Heart left ventricle (tissue), 16 donors: ENCODE measurements around the gene MEIS2. TPM values are rescaled to one million over a fixed set of nuclear protein-coding genes. Genes with fewer than 3 reads are reported as not detected.

Experiments used
- ATAC-seq, 4 donors: fragments of 200-7000 bp; cut with Tn5 transposase; one replicate each; pipeline ENCODE4 v1.9.1; 2020 to 2022; ENCODE audit warnings: moderate library complexity in 4 of 4, mild to moderate bottlenecking in 3 of 4, moderate number of reproducible peaks in 1 of 4
- DNase-seq, 5 donors: peaks; one replicate each; pipeline ENCODE4 v3.0.0-alpha.2; 2020
- H3K27ac ChIP-seq, 12 donors: fragments of 200-600 bp; sonication (generic) in 4 of 12; one replicate each; pipeline versions ENCODE4 v1.5.0 to v1.8.0; 2016 to 2022; ENCODE audit warnings: mild to moderate bottlenecking in 2 of 12
- H3K27me3 ChIP-seq, 9 donors: fragments of 200-600 bp; sonication (generic) in 2 of 9; one replicate each; pipeline versions ENCODE4 v1.5.1 to v1.8.0; 2016 to 2022; ENCODE audit warnings: mild to moderate bottlenecking in 3 of 9
- H3K36me3 ChIP-seq, 9 donors: fragments of 200-600 bp; sonication (generic) in 2 of 9; one replicate each; pipeline versions ENCODE4 v1.5.0 to v1.8.0; 2018 to 2022; ENCODE audit warnings: mild to moderate bottlenecking in 2 of 9
- H3K4me1 ChIP-seq, 12 donors: fragments of 200-600 bp; sonication (generic) in 4 of 12; one replicate each; pipeline versions ENCODE4 v1.5.0 to v1.8.0; 2016 to 2022; ENCODE audit warnings: mild to moderate bottlenecking in 3 of 12
- H3K4me3 ChIP-seq, 12 donors: fragments of 200-600 bp; sonication (generic) in 4 of 12; one replicate each; pipeline versions ENCODE4 v1.5.0 to v1.8.0; 2017 to 2022; ENCODE audit warnings: mild to moderate bottlenecking in 9 of 12, moderate library complexity in 4 of 12
- H3K9me3 ChIP-seq, 12 donors: fragments of 200-600 bp; sonication (generic) in 4 of 12; one replicate each; pipeline versions ENCODE4 v1.5.0 to v1.8.0; 2016 to 2022; ENCODE audit warnings: mild to moderate bottlenecking in 1 of 12
- CTCF ChIP-seq, 12 donors: fragments of 200-600 bp; sonication (generic) in 4 of 12; IDR thresholded peaks; one replicate each; pipeline versions ENCODE4 v1.5.0 to v1.8.0; 2018 to 2022; ENCODE audit warnings: antibody characterized with exemption in 12 of 12, mild to moderate bottlenecking in 5 of 12
- POLR2A ChIP-seq, 2 donors: fragments of 450-650 bp; IDR thresholded peaks; one replicate each; pipeline ENCODE4 v1.6.1; 2017; ENCODE audit warnings: antibody characterized with exemption in 2 of 2, mild to moderate bottlenecking in 2 of 2, moderate library complexity in 2 of 2
- WGBS, 4 donors: extraction: QIAGEN DNeasy Blood & Tissue Kit in 2 of 4; methylation state at CpG; one replicate each; pipeline versions ENCODE4 v1.1.5 to v1.1.7; 2013 to 2018; 5-methylcytosine and 5-hydroxymethylcytosine counted together
- intact Hi-C, 10 donors: fragments of 100-400 bp; cut with DNase I; formaldehyde crosslinking; loops; one replicate each; pipeline versions ENCODE4 v1.11.1 to v1.14.2; 2022
- polyA plus RNA-seq, 2 donors: library from polyadenylated mRNA; stranded (reverse); fragments of 200-250 nt; gene quantifications; one replicate each; pipeline ENCODE4 v1.2.3, GENCODE V29; 2013
- total RNA-seq, 9 donors: library from RNA; depleted of rRNA in 2 of 9; stranded (reverse); fragments of >200 nt in 2 of 9; fragmentation: NEBNext Ultra II Directional in 3 of 9; extraction: Animal tissue kit (Norgen Biotek cat#: 25700) in 3 of 9; gene quantifications; one replicate each; pipeline versions ENCODE4 v1.1.0 to v1.2.4, GENCODE V29; 2016 to 2023
- donor health status: ischemic (EF 13 %, LVEDD 7.1; RV severe dilation, severe dysfunction).
- donor health status: healthy with polysubstance abuse.
- donor health status: DM: no; HTN: yes; CAD: no.
- donor health status: DM: no; HTN: no; CAD: no.
- donor health status: ischemic (EF 25% LVEDD 6.9; RV normal size, moderate dysfunction).
- donor health status: ischemic (EF 25% LVEDD 5.7; RV mildly dilated, moderate dysfunction).
- donor health status: healthy.
- donor health status: DM: yes; HTN: yes; CAD: no.
- donor health status: ischemic (EF 35%, LVEDD 5.7; RV mildly dilated, moderate dysfunction).
- donor health status: nonischemic (EF 11% LVEDD 7.7; RV severe dilation, severe dysfunction).
- donor health status: DM: yes; HTN: yes; CAD: no.
- donor health status: PGD.
- donor health status: ischemic (EF 29% LVEDD 5.4; RV normal size, mild dysfunction).
- donor health status: nonischemic (EF 23%, LVEDD 6.1; RV moderate dilation, normal function).

The MEIS2 gene
- total and polyA plus RNA-seq, 11 donors: 13.2 to 89.7 (median 49.7) TPM

DNA sequence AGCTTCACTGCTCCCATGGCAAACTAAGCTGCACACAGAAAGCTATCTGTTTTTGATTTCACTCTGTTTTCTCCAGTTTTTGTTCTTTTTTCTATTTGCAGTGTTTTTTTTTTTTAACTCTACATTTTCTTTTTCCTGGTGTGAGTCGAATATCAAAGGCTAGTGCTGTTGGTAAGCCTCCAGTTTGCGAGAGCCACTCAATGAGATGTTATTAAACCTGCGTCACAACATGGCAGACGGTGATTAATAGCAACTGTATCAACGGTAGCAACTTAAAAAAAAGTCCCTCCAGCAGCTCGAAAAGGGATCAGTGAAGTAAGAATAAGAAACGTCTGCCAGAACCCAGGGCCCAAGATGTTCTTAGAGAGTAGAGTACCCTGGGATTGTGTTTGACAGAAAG is 84.1 kb downstream of the MEIS2 start:
- ATAC-seq: peak in 3 of 4 donors; percentile 53 to 77 (median 63)
- Histone ChIP-seq H3K36me3 (peaks cover 0 to 7% (median 0%) of the 10 kb centered on the region in 9 donors), H3K4me3 (no peak overlapping the region), H3K4me1 (peaks cover 0 to 66% (median 34%) of the 10 kb centered on the region in 12 donors), H3K27ac (peak overlapping the region; percentile 64 to 87 (median 74)), H3K9me3 (no peaks in the 10 kb centered on the region), H3K27me3 (no peaks in the 10 kb centered on the region)
- WGBS, 4 donors: 23 to 33% (median 29%) methylated on average over 7 of the region's 7 CpGs
- intact Hi-C loops: loop anchor here in 3 of 10 donors (5.0 to 10.0 kb wide), 2 partner anchors 79 to 81 kb away; no protein-coding TSS in a partner anchor
- no peak for TF ChIP-seq CTCF (IDR thresholded peaks at IDR 0.05)
- TF ChIP-seq POLR2A (IDR thresholded peaks at IDR 0.05): no peak
- DNase-seq: peak in 2 of 5 donors; percentile 36 to 43

DNA sequence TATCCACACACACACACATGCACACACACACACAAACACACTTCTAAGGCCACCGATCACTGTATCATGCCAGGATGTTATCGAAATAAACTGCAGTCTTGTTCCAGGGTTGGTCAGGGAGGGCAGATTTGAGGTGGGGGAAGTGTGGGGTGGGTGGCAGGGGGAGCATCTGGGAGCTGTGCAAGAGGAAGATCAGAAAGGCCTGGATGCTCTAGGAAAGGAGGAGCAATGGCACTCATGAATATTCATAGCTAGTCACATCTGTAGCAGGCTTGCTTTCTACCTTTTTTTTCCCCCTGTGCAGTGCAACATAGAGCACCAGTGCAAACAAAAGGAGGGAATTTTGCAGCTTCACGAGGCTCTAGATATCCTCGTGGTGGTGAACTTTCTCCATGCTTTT is 84.9 kb downstream of the MEIS2 start:
- Histone ChIP-seq H3K36me3 (peaks cover 0 to 7% (median 0%) of the 10 kb centered on the region in 9 donors), H3K4me1 (peaks cover 0 to 66% (median 35%) of the 10 kb centered on the region in 12 donors), H3K27me3 (no peaks in the 10 kb centered on the region), H3K4me3 (no peak overlapping the region), H3K27ac (peak overlapping the region; percentile 64 to 87 (median 74)), H3K9me3 (no peaks in the 10 kb centered on the region)
- 19 to 23% (median 21%) methylated on average over 4 of the region's 4 CpGs for WGBS, 4 donors
- TF ChIP-seq POLR2A (IDR thresholded peaks at IDR 0.05) (no peak), CTCF (IDR thresholded peaks at IDR 0.05) (no peak)
- ATAC-seq (peak; percentile 36 to 57 (median 42)), DNase-seq (no peak)
- intact Hi-C loops: loop anchor here in 3 of 10 donors (5.0 to 10.0 kb wide), 2 partner anchors 79 to 82 kb away; no protein-coding TSS in a partner anchor

- H3K27me3 ChIP-seq: no peaks in the 10 kb centered on the region
- peak overlapping the region in 11 of 12 donors; percentile 68 to 87 (median 71) for H3K27ac ChIP-seq
- peaks cover 0 to 7% (median 0%) of the 10 kb centered on the region in 9 donors for H3K36me3 ChIP-seq
- no peaks in the 10 kb centered on the region for H3K9me3 ChIP-seq
- no peak for TF ChIP-seq CTCF (IDR thresholded peaks at IDR 0.05)
- no peak for TF ChIP-seq POLR2A (IDR thresholded peaks at IDR 0.05)
- peaks cover 0 to 64% (median 34%) of the 10 kb centered on the region in 12 donors for H3K4me1 ChIP-seq
- intact Hi-C loops: loop anchor here in 3 of 10 donors (5.0 to 10.0 kb wide), 2 partner anchors 80 to 82 kb away; no protein-coding TSS in a partner anchor
- WGBS, 4 donors: 40 to 54% (median 49%) methylated on average over 9 of the region's 9 CpGs
- H3K4me3 ChIP-seq: no peak overlapping the region
- ATAC-seq: peak; percentile 76 to 86 (median 82)
- DNase-seq: peak in 3 of 5 donors; percentile 40 to 68 (median 51)
These were observed 85.3 kb downstream of the MEIS2 start for GRCh38 chr15:37015035-37015434.

GRCh38 chr15:37014566-37014965 is 85.8 kb downstream of the MEIS2 start:
- intact Hi-C loops: loop anchor here in 2 of 10 donors (5.0 to 10.0 kb wide), 2 partner anchors 80 to 83 kb away; no protein-coding TSS in a partner anchor
- H3K27me3 ChIP-seq: no peaks in the 10 kb centered on the region
- 26 to 35% (median 30%) methylated on average over 3 of the region's 3 CpGs for WGBS, 4 donors
- DNase-seq (no peak), ATAC-seq (no peak)
- peaks cover 0 to 7% (median 0%) of the 10 kb centered on the region in 9 donors for H3K36me3 ChIP-seq
- peak overlapping the region in 11 of 12 donors; percentile 68 to 87 (median 71) for H3K27ac ChIP-seq
- TF ChIP-seq CTCF (IDR thresholded peaks at IDR 0.05) (no peak), POLR2A (IDR thresholded peaks at IDR 0.05) (no peak)
- no peak overlapping the region for H3K4me3 ChIP-seq
- no peaks in the 10 kb centered on the region for H3K9me3 ChIP-seq
- H3K4me1 ChIP-seq: peaks cover 0 to 66% (median 31%) of the 10 kb centered on the region in 12 donors
